K562 (cell line): ENCODE results near the gene TRIM24. TPM values are rescaled to one million over a fixed set of nuclear protein-coding genes. Genes with fewer than 3 reads are reported as not detected.

Source experiments
- ATAC-seq: fragments of 200-7000 bp; cut with Tn5 transposase; 3 replicates; pipeline ENCODE4 v1.9.1; 2020; ENCODE audit warnings: moderate library complexity
- BruUV-seq: library from RNA; stranded (reverse); fragments of 400-500 nt; replicated peaks from 2 replicates; lab custom pipeline; 2021; lab: Mats Ljungman, UMichigan
- CTCF ChIA-PET: fragments of 300-600 bp; formaldehyde crosslinking; extraction: SDS; loops from one replicate; lab custom pipeline; 2021; ENCODE audit warnings: low intra/inter-chr PET ratio; lab: Yijun Ruan, JAX
- POLR2A ChIA-PET: fragments of 300-600, 350-650 bp; sonication (Branson Sonifier 250); formaldehyde crosslinking; extraction: SDS; loops from one replicate; lab custom pipeline; 2021; ENCODE audit warnings: antibody characterized with exemption, inconsistent platforms; lab: Yijun Ruan, JAX
- DNase-seq, 4 experiments: peaks; one replicate each; pipeline versions ENCODE4 v3.0.0 to v3.0.0-alpha.2; 2011 to 2018; ENCODE audit warnings: low spot score in 3 of 4, mixed read lengths in 3 of 4; ENCODE audit errors: extremely low read depth in 1 of 4
- FAIRE-seq: peaks from 2 replicates; lab custom pipeline; 2011; peaks lifted over from hg19 to GRCh38; lab: Jason Lieb, UNC
- H2AFZ ChIP-seq: 2 replicates; pipeline ENCODE4 v1.6.0; 2011; ENCODE audit warnings: low read depth, low read length, control low read depth, inconsistent platforms
- H3K27ac ChIP-seq: fragments of 200-600 bp; 3 replicates; pipeline ENCODE4 v1.8.0; 2011; ENCODE audit warnings: low read depth, mild to moderate bottlenecking, control low read depth, inconsistent platforms, low read length, moderate library complexity, mixed read lengths; ENCODE audit errors: extremely low read depth
- H3K27me3 ChIP-seq, 2 experiments: fragments of 300-600 bp in 1 of 2; 2 replicates in 1 of 2; 3 replicates in 1 of 2; pipeline versions ENCODE4 v1.6.0 to v1.8.0; 2011; ENCODE audit warnings: inconsistent platforms in 2 of 2, low read length in 2 of 2, mild to moderate bottlenecking in 1 of 2, mixed read lengths in 1 of 2, moderate library complexity in 1 of 2; ENCODE audit not compliant: control insufficient read depth in 2 of 2, insufficient read depth in 2 of 2
- H3K36me3 ChIP-seq: fragments of 300-600 bp; 3 replicates; pipeline ENCODE4 v1.8.0; 2011; ENCODE audit warnings: mild to moderate bottlenecking, low read length, inconsistent platforms; ENCODE audit not compliant: control insufficient read depth, insufficient read depth
- H3K4me1 ChIP-seq, 2 experiments: fragments of 200-600 bp in 1 of 2; replicated peaks in 1 of 2; 2 replicates in 1 of 2; 3 replicates in 1 of 2; pipeline versions ENCODE4 v1.5.1 to v1.8.0; 2011; ENCODE audit warnings: inconsistent platforms in 2 of 2, low read length in 2 of 2, mild to moderate bottlenecking in 1 of 2, mixed read lengths in 1 of 2, moderate library complexity in 1 of 2; ENCODE audit not compliant: control insufficient read depth in 2 of 2, insufficient read depth in 2 of 2
- H3K4me2 ChIP-seq: 2 replicates; pipeline ENCODE4 v1.6.1; 2011; ENCODE audit warnings: low read length, control low read depth, inconsistent platforms, mixed read lengths; ENCODE audit not compliant: insufficient read depth
- H3K4me3 ChIP-seq: fragments of 200-600 bp; sonication (generic), shearing (Covaris generic); 2 replicates; pipeline ENCODE4 v1.5.1; 2016; ENCODE audit warnings: control low read depth, inconsistent platforms
- H3K79me2 ChIP-seq: fragments of 200-600 bp; 3 replicates; pipeline ENCODE4 v1.8.0; 2011; ENCODE audit warnings: low read length, inconsistent platforms; ENCODE audit not compliant: control insufficient read depth, insufficient read depth
- H3K9ac ChIP-seq, 2 experiments: 2 replicates each; pipeline versions ENCODE4 v1.6.0 to v1.6.1; 2011; ENCODE audit warnings: low read depth in 2 of 2, low read length in 2 of 2, control low read depth in 1 of 2, inconsistent platforms in 1 of 2, mild to moderate bottlenecking in 1 of 2, mixed read lengths in 1 of 2; ENCODE audit not compliant: insufficient read depth in 1 of 2
- H3K9me1 ChIP-seq: one replicate; pipeline ENCODE4 v1.6.0; 2011; ENCODE audit warnings: inconsistent platforms, mild to moderate bottlenecking, low read length, moderate library complexity; ENCODE audit not compliant: control insufficient read depth, insufficient read depth
- H3K9me3 ChIP-seq: replicated peaks from 2 replicates; pipeline ENCODE4 v1.5.1; 2011; ENCODE audit warnings: low read depth, low read length, inconsistent platforms; ENCODE audit not compliant: control insufficient read depth, insufficient read depth
- H4K20me1 ChIP-seq: replicated peaks from 2 replicates; pipeline ENCODE4 v1.6.1; 2011; ENCODE audit warnings: low read length, inconsistent platforms, mixed read lengths; ENCODE audit not compliant: control insufficient read depth, insufficient read depth
- CBX5 ChIP-seq: IDR thresholded peaks from 2 replicates; pipeline ENCODE4 v1.6.1; 2014; ENCODE audit warnings: low read depth, borderline replicate concordance
- CC2D1A ChIP-seq: fragments of 450-650 bp; IDR thresholded peaks from 2 replicates; pipeline ENCODE4 v1.6.1; 2017; ENCODE audit warnings: mild to moderate bottlenecking
- FOXM1 ChIP-seq, 2 experiments: fragments of 450-650 bp in 1 of 2; sonication (generic) in 1 of 2; formaldehyde crosslinking in 1 of 2; IDR thresholded peaks; 2 replicates each; pipeline versions ENCODE4 v1.6.1 to v1.9.0; 2017 to 2022; ENCODE audit warnings: low read depth in 2 of 2, mild to moderate bottlenecking in 2 of 2, missing genetic modification reagents in 1 of 2, moderate library complexity in 1 of 2
- GATAD2A ChIP-seq: fragments of 450-650 bp; IDR thresholded peaks from 2 replicates; pipeline ENCODE4 v1.6.1; 2017
- MAZ ChIP-seq, 2 experiments: fragments of 450-650 bp in 1 of 2; sonication (generic) in 1 of 2; formaldehyde crosslinking; IDR thresholded peaks in 1 of 2; conservative IDR thresholded peaks in 1 of 2; 2 replicates each; pipeline versions ENCODE4 v1.4.0 to v1.5.0; 2020; ENCODE audit warnings: mild to moderate bottlenecking in 1 of 2, missing genetic modification reagents in 1 of 2
- RAD21 ChIP-seq, 2 experiments: fragments of 250-450 bp in 1 of 2; fragments of 450-650 bp in 1 of 2; sonication (Bioruptor Pico) in 1 of 2; formaldehyde crosslinking in 1 of 2; IDR thresholded peaks in 1 of 2; conservative IDR thresholded peaks in 1 of 2; 2 replicates each; pipeline versions ENCODE4 v1.4.0 to v1.8.0; 2020 to 2022; ENCODE audit warnings: mild to moderate bottlenecking in 2 of 2, moderate library complexity in 1 of 2
- SMC3 ChIP-seq: conservative IDR thresholded peaks from 2 replicates; pipeline ENCODE4 v1.6.1; 2011; ENCODE audit warnings: low read depth, low read length, improper control_type of control experiment; ENCODE audit not compliant: insufficient read depth
- YBX1 ChIP-seq: fragments of 450-650 bp; IDR thresholded peaks from 2 replicates; pipeline ENCODE4 v1.7.1; 2016; ENCODE audit warnings: mild to moderate bottlenecking
- WGBS: fragments of 100-300 bp; shearing (Covaris generic); methylation state at CpG from one replicate; pipeline ENCODE4 v1.1.6; 2016; ENCODE audit warnings: low coverage, mixed read lengths; ENCODE audit not compliant: insufficient coverage; ENCODE audit errors: missing lambda C conversion rate; 5-methylcytosine and 5-hydroxymethylcytosine counted together
- in situ Hi-C: fragments of 300-500 bp; cut with MboI; formaldehyde crosslinking; loops from 4 replicates; pipeline ENCODE4 v1.15.0; 2018; ENCODE audit warnings: inconsistent platforms, mixed read lengths
- intact Hi-C: fragments of 100-400 bp; cut with micrococcal nuclease; formaldehyde crosslinking; loops from 2 replicates; pipeline ENCODE4 v1.14.2; 2022
- polyA plus RNA-seq, 8 experiments: library from polyadenylated mRNA; depleted of rRNA in 4 of 8; stranded (reverse) in 5 of 8; unstranded in 3 of 8; fragments of >200 nt; fragmentation: Nextera tagmentation in 2 of 8; fragmentation: Illumina TruSeq in 1 of 8; extraction: Ambion mirVana in 2 of 8; extraction: Trizol in 1 of 8; gene quantifications; 2 replicates each; pipeline versions ENCODE4 v1.2.1 to v1.2.3, GENCODE V29; 2011 to 2014; ENCODE audit warnings: inconsistent platforms in 1 of 8, missing spikeins in 1 of 8
- total RNA-seq, 7 experiments: library from RNA; depleted of rRNA in 6 of 7; stranded (reverse); fragments of >200 nt in 6 of 7; fragmentation: Illumina TruSeq in 2 of 7; extraction: Trizol in 2 of 7; gene quantifications; 2 replicates each; pipeline versions ENCODE4 v1.2.1 to v1.2.3, GENCODE V29; 2011 to 2021; ENCODE audit warnings: low replicate concordance in 1 of 7
- TF ChIP-seq, protein P1 (sequence below): conservative IDR thresholded peaks from 2 replicates; pipeline ENCODE4 v1.6.1; 2011; ENCODE audit warnings: low read depth, mild to moderate bottlenecking, low read length; ENCODE audit not compliant: control insufficient read depth
- TF ChIP-seq, protein P2 (sequence below), 2 experiments: fragments of 450-650 bp in 1 of 2; sonication (generic) in 1 of 2; formaldehyde crosslinking in 1 of 2; IDR thresholded peaks; 2 replicates each; pipeline versions ENCODE4 v1.7.1 to v1.9.0; 2016 to 2022; ENCODE audit warnings: inconsistent platforms in 1 of 2, mild to moderate bottlenecking in 1 of 2, missing genetic modification reagents in 1 of 2

Gene TRIM24
- total and polyA plus RNA-seq, 9 of the 15 experiments (the other 6 are each of a cell fraction or from before 2014, with no cell fraction given) = 13.4 to 74.0 (median 41.7) TPM

DNA sequence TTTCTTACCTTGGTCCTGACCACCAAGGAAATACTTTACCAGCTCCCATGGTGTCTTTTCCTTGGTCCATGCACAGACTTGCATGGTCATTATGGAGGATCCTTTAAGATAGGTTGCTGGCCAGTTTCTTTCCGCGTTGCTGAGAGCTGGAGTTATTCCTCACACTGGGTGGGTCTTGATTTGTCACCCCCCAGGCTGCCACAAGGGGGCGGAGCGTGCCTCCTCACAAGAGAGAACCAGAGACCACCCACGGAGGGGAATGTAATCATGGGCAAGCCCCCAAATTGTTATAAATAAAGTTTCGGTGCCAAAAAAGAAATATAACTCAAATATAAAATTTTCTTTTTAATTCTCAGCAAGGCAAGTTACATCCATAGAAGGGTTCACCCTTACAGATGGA, 10.5 kb upstream of the TRIM24 start:
- Histone ChIP-seq H3K27ac (no peak overlapping the region), H3K36me3 (no peaks in the 10 kb centered on the region), H4K20me1 (no peaks in the 10 kb centered on the region), H3K9me1 (no peaks in the 10 kb centered on the region), H3K4me1 (peaks cover 0 to 6% of the 10 kb centered on the region in 2 experiments; a peak in 2 of 5 replicates), H3K79me2 (no peaks in the 10 kb centered on the region), H3K9ac (no peak overlapping the region), H3K4me3 (no peak overlapping the region), H3K27me3 (no peaks in the 10 kb centered on the region; a peak in 1 of 5 replicates), H3K4me2 (no peak overlapping the region), H2AFZ (peak overlapping the region; percentile 54), H3K9me3 (no peaks in the 10 kb centered on the region)
- peak; percentile 32 for FAIRE-seq
- intact Hi-C loops = loop anchor here (1.0 to 2.0 kb wide), 3 partner anchors 200 to 417 kb away; no protein-coding TSS in a partner anchor
- CTCF ChIA-PET = no interaction called here
- POLR2A ChIA-PET = interaction anchor here (0.6 kb wide), 1 partner anchor 94 kb away, joined by 4 read pairs; no protein-coding TSS in a partner anchor
- 13% methylated on average over 6 of the region's 6 CpGs for WGBS
- DNase-seq = peak in 3 of 4 experiments; percentile 34 to 72 (median 71)
- peak; percentile 94 for ATAC-seq
- in situ Hi-C loops = no loop called here
- BruUV-seq = no TSS peak
- TF ChIP-seq SMC3 = peak; percentile 57
- TF ChIP-seq CC2D1A = peak; percentile 56; the same call in 1 of the 2 replicates
- TF ChIP-seq MAZ (CRISPR knock-in tag; conservative IDR thresholded peaks at IDR 0.05 in 1 of 2, IDR thresholded peaks at IDR 0.05 in 1 of 2) = peak in 1 of 2 experiments; percentile 43; a peak in 1 of 4 replicates
- TF ChIP-seq, protein P1, sequence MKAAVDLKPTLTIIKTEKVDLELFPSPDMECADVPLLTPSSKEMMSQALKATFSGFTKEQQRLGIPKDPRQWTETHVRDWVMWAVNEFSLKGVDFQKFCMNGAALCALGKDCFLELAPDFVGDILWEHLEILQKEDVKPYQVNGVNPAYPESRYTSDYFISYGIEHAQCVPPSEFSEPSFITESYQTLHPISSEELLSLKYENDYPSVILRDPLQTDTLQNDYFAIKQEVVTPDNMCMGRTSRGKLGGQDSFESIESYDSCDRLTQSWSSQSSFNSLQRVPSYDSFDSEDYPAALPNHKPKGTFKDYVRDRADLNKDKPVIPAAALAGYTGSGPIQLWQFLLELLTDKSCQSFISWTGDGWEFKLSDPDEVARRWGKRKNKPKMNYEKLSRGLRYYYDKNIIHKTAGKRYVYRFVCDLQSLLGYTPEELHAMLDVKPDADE = no peak
- peak; percentile 20 to 63; a peak in 3 of 4 replicates for TF ChIP-seq RAD21 (CRISPR knock-in tag; conservative IDR thresholded peaks at IDR 0.05 in 1 of 2, IDR thresholded peaks at IDR 0.05 in 1 of 2)
- TF ChIP-seq FOXM1 (IDR thresholded peaks at IDR 0.05; ENCODE audit: low read depth) = no peak
- 0 out of 2 replicates have a peak, but pooled peaks have one; percentile 52 for TF ChIP-seq FOXM1 (CRISPR knock-in tag; IDR thresholded peaks at IDR 0.05; ENCODE audit: low read depth)
- TF ChIP-seq GATAD2A = no peak
- 0 out of 2 replicates have a peak, but pooled peaks have one; percentile 20 for TF ChIP-seq CBX5
- TF ChIP-seq, protein P2, sequence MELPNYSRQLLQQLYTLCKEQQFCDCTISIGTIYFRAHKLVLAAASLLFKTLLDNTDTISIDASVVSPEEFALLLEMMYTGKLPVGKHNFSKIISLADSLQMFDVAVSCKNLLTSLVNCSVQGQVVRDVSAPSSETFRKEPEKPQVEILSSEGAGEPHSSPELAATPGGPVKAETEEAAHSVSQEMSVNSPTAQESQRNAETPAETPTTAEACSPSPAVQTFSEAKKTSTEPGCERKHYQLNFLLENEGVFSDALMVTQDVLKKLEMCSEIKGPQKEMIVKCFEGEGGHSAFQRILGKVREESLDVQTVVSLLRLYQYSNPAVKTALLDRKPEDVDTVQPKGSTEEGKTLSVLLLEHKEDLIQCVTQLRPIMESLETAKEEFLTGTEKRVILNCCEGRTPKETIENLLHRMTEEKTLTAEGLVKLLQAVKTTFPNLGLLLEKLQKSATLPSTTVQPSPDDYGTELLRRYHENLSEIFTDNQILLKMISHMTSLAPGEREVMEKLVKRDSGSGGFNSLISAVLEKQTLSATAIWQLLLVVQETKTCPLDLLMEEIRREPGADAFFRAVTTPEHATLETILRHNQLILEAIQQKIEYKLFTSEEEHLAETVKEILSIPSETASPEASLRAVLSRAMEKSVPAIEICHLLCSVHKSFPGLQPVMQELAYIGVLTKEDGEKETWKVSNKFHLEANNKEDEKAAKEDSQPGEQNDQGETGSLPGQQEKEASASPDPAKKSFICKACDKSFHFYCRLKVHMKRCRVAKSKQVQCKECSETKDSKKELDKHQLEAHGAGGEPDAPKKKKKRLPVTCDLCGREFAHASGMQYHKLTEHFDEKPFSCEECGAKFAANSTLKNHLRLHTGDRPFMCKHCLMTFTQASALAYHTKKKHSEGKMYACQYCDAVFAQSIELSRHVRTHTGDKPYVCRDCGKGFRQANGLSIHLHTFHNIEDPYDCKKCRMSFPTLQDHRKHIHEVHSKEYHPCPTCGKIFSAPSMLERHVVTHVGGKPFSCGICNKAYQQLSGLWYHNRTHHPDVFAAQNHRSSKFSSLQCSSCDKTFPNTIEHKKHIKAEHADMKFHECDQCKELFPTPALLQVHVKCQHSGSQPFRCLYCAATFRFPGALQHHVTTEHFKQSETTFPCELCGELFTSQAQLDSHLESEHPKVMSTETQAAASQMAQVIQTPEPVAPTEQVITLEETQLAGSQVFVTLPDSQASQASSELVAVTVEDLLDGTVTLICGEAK (IDR thresholded peaks at IDR 0.05) = 0 out of 2 replicates have a peak, but pooled peaks have one; percentile 24
- TF ChIP-seq, protein P2 (CRISPR knock-in tag; IDR thresholded peaks at IDR 0.05) = no peak
- TF ChIP-seq YBX1 = no peak
